HepG2 (cell line): Measurements from ENCODE around the gene TMC2. TPM values are rescaled to one million over a fixed set of nuclear protein-coding genes. Genes with fewer than 3 reads are reported as not detected.

ENCODE experiments used
- CCAR2 ChIP-seq: fragments of 200-400 bp; formaldehyde crosslinking; optimal IDR thresholded peaks from 2 replicates; pipeline ENCODE3; 2018; ENCODE audit warnings: low read depth, mild to moderate bottlenecking, low read length, moderate library complexity
- CENPBD1 ChIP-seq: sonication (generic); formaldehyde crosslinking; IDR thresholded peaks from 2 replicates; pipeline ENCODE4 v1.8.0; 2022; ENCODE audit warnings: missing genetic modification reagents, low read depth, mild to moderate bottlenecking, borderline replicate concordance
- EP300 ChIP-seq, 3 experiments: sonication (generic) in 1 of 3; formaldehyde crosslinking in 1 of 3; IDR thresholded peaks; 2 replicates each; pipeline versions ENCODE4 v1.5.1 to v1.6.1; 2011 to 2020; ENCODE audit warnings: low read depth in 2 of 3, low read length in 2 of 3, borderline replicate concordance in 1 of 3, improper control_type of control experiment in 1 of 3, mild to moderate bottlenecking in 1 of 3, missing genetic modification reagents in 1 of 3, moderate library complexity in 1 of 3
- ETV5 ChIP-seq: IDR thresholded peaks from 2 replicates; pipeline ENCODE4 v1.6.1; 2018; ENCODE audit warnings: missing biosample characterization, missing genetic modification reagents, inconsistent platforms, borderline replicate concordance
- HNRNPUL1 ChIP-seq: fragments of 200-400 bp; formaldehyde crosslinking; IDR thresholded peaks from 2 replicates; pipeline ENCODE4 v1.6.1; 2017; ENCODE audit warnings: low read depth, mild to moderate bottlenecking, low read length, moderate library complexity
- MAFF ChIP-seq: IDR thresholded peaks from 2 replicates; pipeline ENCODE4 v1.6.1; 2011; ENCODE audit warnings: low read depth, low read length, improper control_type of control experiment
- RAD51 ChIP-seq: fragments of 450-650 bp; IDR thresholded peaks from 2 replicates; pipeline ENCODE4 v1.6.1; 2016; ENCODE audit warnings: borderline replicate concordance
- SAP130 ChIP-seq: IDR thresholded peaks from 2 replicates; pipeline ENCODE4 v1.6.1; 2016; ENCODE audit warnings: low read depth
- SMAD3 ChIP-seq: sonication (generic); formaldehyde crosslinking; IDR thresholded peaks from 2 replicates; pipeline ENCODE4 v1.4.0; 2020; ENCODE audit warnings: missing genetic modification reagents
- SMARCC2 ChIP-seq: fragments of 450-650 bp; IDR thresholded peaks from 2 replicates; pipeline ENCODE4 v1.6.1; 2017; ENCODE audit warnings: antibody characterized with exemption, mild to moderate bottlenecking
- STAG1 ChIP-seq: sonication (generic); formaldehyde crosslinking; IDR thresholded peaks from 2 replicates; pipeline ENCODE4 v1.4.0; 2020; ENCODE audit warnings: missing genetic modification reagents
- TP53 ChIP-seq: sonication (generic); formaldehyde crosslinking; conservative IDR thresholded peaks from 2 replicates; pipeline ENCODE4 v1.4.0; 2020; ENCODE audit warnings: missing genetic modification reagents
- ZBTB39 ChIP-seq: sonication (generic); formaldehyde crosslinking; IDR thresholded peaks from 2 replicates; pipeline ENCODE4 v1.5.0; 2020; ENCODE audit warnings: missing genetic modification reagents
- ZBTB43 ChIP-seq: sonication (generic); formaldehyde crosslinking; conservative IDR thresholded peaks from 2 replicates; pipeline ENCODE4 v1.4.0; 2020; ENCODE audit warnings: missing genetic modification reagents
- ZNF18 ChIP-seq: sonication (generic); formaldehyde crosslinking; IDR thresholded peaks from 2 replicates; pipeline ENCODE4 v1.8.0; 2022; ENCODE audit warnings: mild to moderate bottlenecking, missing genetic modification reagents; ENCODE audit not compliant: insufficient replicate concordance
- ZNF24 ChIP-seq: fragments of 450-650 bp; IDR thresholded peaks from 2 replicates; pipeline ENCODE4 v1.6.1; 2017; ENCODE audit warnings: antibody characterized with exemption, mild to moderate bottlenecking
- ZNF580 ChIP-seq: IDR thresholded peaks from 2 replicates; pipeline ENCODE4 v1.6.1; 2016; ENCODE audit warnings: low read depth, borderline replicate concordance
- ZNF691 ChIP-seq: sonication (generic); formaldehyde crosslinking; IDR thresholded peaks from 2 replicates; pipeline ENCODE4 v1.4.0; 2020; ENCODE audit warnings: missing genetic modification reagents, low read depth, mild to moderate bottlenecking, borderline replicate concordance
- ZSCAN9 ChIP-seq: IDR thresholded peaks from 2 replicates; pipeline ENCODE4 v1.6.1; 2016; ENCODE audit warnings: borderline replicate concordance
- polyA plus RNA-seq, 8 experiments: library from polyadenylated mRNA; depleted of rRNA in 3 of 8; stranded (reverse) in 7 of 8; unstranded in 1 of 8; fragments of >200 nt; fragmentation: Illumina TruSeq in 4 of 8; extraction: Trizol in 4 of 8; gene quantifications; 2 replicates each; pipeline versions ENCODE4 v1.2.1 to v1.2.3, GENCODE V29; 2011 to 2016; ENCODE audit warnings: low read depth in 4 of 8, missing spikeins in 1 of 8, mixed read lengths in 1 of 8; ENCODE audit not compliant: insufficient read depth in 1 of 8
- total RNA-seq, 5 experiments: library from RNA; depleted of rRNA; stranded (reverse); fragments of >200 nt; fragmentation: Illumina TruSeq; extraction: Trizol; gene quantifications; 2 replicates each; pipeline ENCODE4 v1.2.3, GENCODE V29; 2016; ENCODE audit warnings: low read depth in 1 of 5

TMC2 gene
- total and polyA plus RNA-seq, 2 of the 13 experiments (the other 11 are each of a cell fraction or from before 2014, with no cell fraction given): not detected

- TF ChIP-seq ZNF18 (CRISPR knock-in tag): peak; percentile 37
- peak; percentile 67 for TF ChIP-seq ZBTB43 (CRISPR knock-in tag)
- TF ChIP-seq MAFF: 0 out of 2 replicates have a peak, but pooled peaks have one; percentile 6
- peak; percentile 45 to 61; a peak in 3 of 4 replicates for TF ChIP-seq EP300 (IDR thresholded peaks at IDR 0.05; ENCODE audit: low read depth in 2 of 2, low read length in 2 of 2)
- peak; percentile 66 for TF ChIP-seq EP300 (CRISPR knock-in tag; IDR thresholded peaks at IDR 0.05; ENCODE audit: borderline replicate concordance)
- TF ChIP-seq SMARCC2: no peak
- TF ChIP-seq HNRNPUL1: no peak
- peak; percentile 44 for TF ChIP-seq CCAR2
- TF ChIP-seq RAD51: no peak
- TF ChIP-seq STAG1 (CRISPR knock-in tag): no peak
- no peak; the same call in 1 of the 2 replicates for TF ChIP-seq TP53 (CRISPR knock-in tag)
- peak; percentile 94 for TF ChIP-seq ZNF691 (CRISPR knock-in tag)
- TF ChIP-seq ZSCAN9 (CRISPR knock-in tag): peak; percentile 87
- TF ChIP-seq SAP130: peak; percentile 99
- TF ChIP-seq ETV5 (CRISPR knock-in tag): peak; percentile 99
- TF ChIP-seq ZNF580 (CRISPR knock-in tag): peak; percentile 98
- peak; percentile 98 for TF ChIP-seq SMAD3 (CRISPR knock-in tag)
- TF ChIP-seq ZBTB39 (CRISPR knock-in tag): no peak
- no peak for TF ChIP-seq CENPBD1 (CRISPR knock-in tag)
- TF ChIP-seq ZNF24: no peak; the same call in none of the 2 replicates
Measured at GRCh38 chr20:2663887-2664719, 127.7 kb downstream of the TMC2 start, which contains the start of gene IDH3B (continued).
